Fibroblast of lung (primary cell): Measurements from ENCODE around the gene FAM107B. TPM values are rescaled to one million over a fixed set of nuclear protein-coding genes. Genes with fewer than 3 reads are reported as not detected.
"Not testable (repeated sequence)": the region's sequence is repeated elsewhere in the genome, so short reads cannot be mapped to it uniquely, and the experiment has no call there.

ENCODE experiments used
- DNase-seq, 2 donors: peaks; one replicate each; pipeline versions ENCODE4 v3.0.0 to v3.0.0-alpha.2; 2010; ENCODE audit warnings: low read depth in 2 of 2
- H2AFZ ChIP-seq: 2 replicates; pipeline ENCODE4 v1.5.1; 2012; ENCODE audit warnings: low read length, control low read depth, inconsistent platforms
- H3K27ac ChIP-seq: 2 replicates; pipeline ENCODE4 v1.5.1; 2011; ENCODE audit warnings: low read length, control low read depth; ENCODE audit not compliant: insufficient read depth
- H3K27me3 ChIP-seq: 2 replicates; pipeline ENCODE4 v1.5.1; 2011; ENCODE audit warnings: mild to moderate bottlenecking, low read length; ENCODE audit not compliant: control insufficient read depth, insufficient read depth
- H3K36me3 ChIP-seq: 2 replicates; pipeline ENCODE4 v1.5.1; 2011; ENCODE audit warnings: low read length; ENCODE audit not compliant: control insufficient read depth, insufficient read depth
- H3K4me1 ChIP-seq: 2 replicates; pipeline ENCODE4 v1.5.1; 2011; ENCODE audit warnings: low read length; ENCODE audit not compliant: control insufficient read depth, insufficient read depth; ENCODE audit errors: extremely low read depth
- H3K4me2 ChIP-seq: 2 replicates; pipeline ENCODE4 v1.5.1; 2011; ENCODE audit warnings: low read length, control low read depth; ENCODE audit not compliant: insufficient read depth; ENCODE audit errors: extremely low read depth
- H3K4me3 ChIP-seq, 4 experiments: fragments of 200-600 bp in 1 of 4; sonication (generic) in 1 of 4; replicated peaks in 1 of 4; 2 replicates each; pipeline ENCODE4 v1.5.1; 2011 to 2016; ENCODE audit warnings: low read length in 4 of 4, low read depth in 3 of 4, mild to moderate bottlenecking in 3 of 4, control low read depth in 2 of 4, inconsistent platforms in 1 of 4, mixed read lengths in 1 of 4; ENCODE audit not compliant: insufficient read depth in 1 of 4; ENCODE audit errors: control extremely low read depth in 1 of 4
- H3K79me2 ChIP-seq: 2 replicates; pipeline ENCODE4 v1.5.1; 2012; ENCODE audit warnings: mild to moderate bottlenecking, low read length, inconsistent platforms; ENCODE audit not compliant: control insufficient read depth, insufficient read depth
- H3K9ac ChIP-seq: 2 replicates; pipeline ENCODE4 v1.5.1; 2011; ENCODE audit warnings: mild to moderate bottlenecking, low read length, control low read depth; ENCODE audit not compliant: insufficient read depth
- H3K9me3 ChIP-seq: 2 replicates; pipeline ENCODE4 v1.5.1; 2012; ENCODE audit warnings: low read depth, low read length; ENCODE audit not compliant: control insufficient read depth, insufficient read depth
- H4K20me1 ChIP-seq: 2 replicates; pipeline ENCODE4 v1.5.1; 2011; ENCODE audit warnings: low read length; ENCODE audit not compliant: control insufficient read depth, insufficient read depth; ENCODE audit errors: extremely low read depth
- CTCF ChIP-seq, 2 donors: IDR thresholded peaks in 1 of 2; conservative IDR thresholded peaks in 1 of 2; 1 replicate in 1 of 2; 2 replicates in 1 of 2; pipeline ENCODE4 v1.5.1; 2011 to 2012; ENCODE audit warnings: low read length in 2 of 2, control low read depth in 1 of 2, inconsistent platforms in 1 of 2, low read depth in 1 of 2, mild to moderate bottlenecking in 1 of 2
- EZH2 ChIP-seq: IDR thresholded peaks from 2 replicates; pipeline ENCODE4 v1.5.1; 2012; ENCODE audit warnings: low read length, control low read depth, mild to moderate bottlenecking; ENCODE audit errors: missing control alignments
- polyA plus RNA-seq, 2 donors: library from polyadenylated mRNA; depleted of rRNA in 1 of 2; stranded (reverse) in 1 of 2; unstranded in 1 of 2; fragments of >200 nt; gene quantifications; 2 replicates each; pipeline ENCODE4 v1.2.1, GENCODE V29; 2011 to 2012; ENCODE audit warnings: missing spikeins in 1 of 2
- total RNA-seq: library from RNA; depleted of rRNA; stranded (reverse); fragments of >200 nt; gene quantifications from 2 replicates; pipeline ENCODE4 v1.2.1, GENCODE V29; 2014

Gene FAM107B
- total and polyA plus RNA-seq, 2 donors (not counting 1 experiment from before 2014, with no cell fraction given): 29.0 to 36.0 TPM

DNA sequence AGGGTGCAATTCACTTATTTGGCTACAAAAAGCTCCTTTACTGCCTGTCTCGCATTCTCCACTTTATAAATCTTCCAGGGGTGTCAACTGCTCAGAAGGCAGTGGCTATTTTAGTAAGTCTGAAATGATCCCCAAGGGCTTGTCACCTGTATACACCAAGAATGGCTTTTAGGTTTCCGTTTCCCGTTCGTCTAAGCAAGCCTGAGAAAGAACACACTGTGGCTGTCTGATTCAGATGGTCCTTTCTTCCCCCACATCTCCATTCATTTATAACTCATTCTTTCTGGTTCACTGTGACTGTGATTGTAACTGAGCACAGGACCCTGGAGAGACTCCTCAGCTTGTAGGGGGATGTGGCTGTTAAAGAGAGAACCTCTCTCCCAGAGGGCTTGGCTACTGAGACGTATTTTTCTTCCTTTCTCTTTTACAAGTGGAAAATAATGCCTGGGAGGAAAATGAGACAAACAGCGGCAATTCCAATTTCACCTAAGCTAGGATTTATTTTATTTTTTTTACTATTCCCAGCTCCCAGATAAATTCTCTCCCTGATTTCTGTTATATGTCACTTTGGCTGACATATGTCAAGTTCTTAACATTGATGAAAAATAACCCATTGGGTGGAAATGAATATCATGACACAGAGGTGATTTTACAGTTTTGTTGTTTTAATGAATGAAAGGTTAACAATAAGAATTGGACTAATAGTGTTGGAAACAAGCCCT lies 129.3 kb downstream of the FAM107B start:
- no peaks in the 10 kb centered on the region for H3K79me2 ChIP-seq
- no peaks in the 10 kb centered on the region for H4K20me1 ChIP-seq
- DNase-seq: no peak

GRCh38 chr10:14639637-14640036 lies 135.1 kb downstream of the FAM107B start:
- H3K27me3 ChIP-seq: peaks cover 11% of the 10 kb centered on the region
- TF ChIP-seq CTCF (conservative IDR thresholded peaks at IDR 0.05 in 1 of 2, IDR thresholded peaks at IDR 0.05 in 1 of 2; ENCODE audit: low read depth in 1 of 2, low read length in 2 of 2) (no peak), EZH2 (no peak)
- no peaks in the 10 kb centered on the region for H3K79me2 ChIP-seq

More for the DNA sequence above, 129.3 kb downstream of the FAM107B start:
- Histone ChIP-seq H3K27ac (no peak overlapping the region), H3K9me3 (no peaks in the 10 kb centered on the region), H3K27me3 (peaks cover 10% of the 10 kb centered on the region), H3K9ac (no peak overlapping the region), H3K4me1 (no peaks in the 10 kb centered on the region), H3K4me2 (no peak overlapping the region), H3K36me3 (no peaks in the 10 kb centered on the region), H3K4me3 (no peak overlapping the region), H2AFZ (no peak overlapping the region)
- TF ChIP-seq CTCF (conservative IDR thresholded peaks at IDR 0.05 in 1 of 2, IDR thresholded peaks at IDR 0.05 in 1 of 2; ENCODE audit: low read depth in 1 of 2, low read length in 2 of 2) (no peak), EZH2 (no peak)

GRCh38 chr10:14635043-14635710 lies 139.5 kb downstream of the FAM107B start:
- TF ChIP-seq EZH2 (no peak), CTCF (conservative IDR thresholded peaks at IDR 0.05 in 1 of 2, IDR thresholded peaks at IDR 0.05 in 1 of 2; ENCODE audit: low read depth in 1 of 2, low read length in 2 of 2) (no peak)
- H3K4me3 ChIP-seq: no peak overlapping the region
- H3K36me3 ChIP-seq: no peaks in the 10 kb centered on the region
- no peaks in the 10 kb centered on the region for H3K9me3 ChIP-seq
- H3K4me1 ChIP-seq: no peaks in the 10 kb centered on the region
- H2AFZ ChIP-seq: no peak overlapping the region
- no peak overlapping the region for H3K9ac ChIP-seq
- no peak overlapping the region for H3K27ac ChIP-seq
- no peak for DNase-seq
- peaks cover 7% of the 10 kb centered on the region for H3K27me3 ChIP-seq
- H3K79me2 ChIP-seq: no peaks in the 10 kb centered on the region
- no peaks in the 10 kb centered on the region for H4K20me1 ChIP-seq
- no peak overlapping the region for H3K4me2 ChIP-seq

More at GRCh38 chr10:14639637-14640036, 135.1 kb downstream of the FAM107B start:
- Histone ChIP-seq H3K27ac (no peak overlapping the region), H3K4me2 (no peak overlapping the region), H4K20me1 (no peaks in the 10 kb centered on the region), H3K4me3 (no peak overlapping the region), H2AFZ (no peak overlapping the region), H3K36me3 (no peaks in the 10 kb centered on the region), H3K4me1 (no peaks in the 10 kb centered on the region), H3K9ac (no peak overlapping the region), H3K9me3 (no peaks in the 10 kb centered on the region)
- no peak for DNase-seq

DNA sequence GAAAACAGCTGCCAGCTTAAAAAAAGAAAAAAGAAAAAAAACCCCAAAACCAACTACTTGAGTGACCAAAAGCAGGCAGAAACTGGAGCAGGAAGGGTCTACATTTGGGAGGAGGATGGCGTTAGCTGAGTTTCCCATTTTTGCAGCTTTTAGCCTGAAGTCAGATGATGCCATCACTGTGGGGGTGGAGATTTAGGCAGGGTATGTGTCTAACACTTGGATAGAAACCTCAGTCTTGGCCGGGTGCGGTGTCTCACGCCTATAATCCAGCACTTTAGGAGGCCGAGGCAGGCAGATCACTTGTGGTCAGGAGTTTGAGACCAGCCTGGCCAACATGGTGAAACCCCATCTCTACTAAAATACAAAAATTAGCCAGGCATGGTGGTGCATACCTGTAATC lies 140.1 kb downstream of the FAM107B start:
- not testable (repeated sequence) for H3K9me3 ChIP-seq, H3K4me1 ChIP-seq, H3K36me3 ChIP-seq, DNase-seq, H3K27me3 ChIP-seq, H4K20me1 ChIP-seq, H3K9ac ChIP-seq, H3K79me2 ChIP-seq, H3K27ac ChIP-seq, H2AFZ ChIP-seq, H3K4me3 ChIP-seq, H3K4me2 ChIP-seq
